Measurements from ENCODE around the gene PRPF8. TPM values are rescaled to one million over a fixed set of nuclear protein-coding genes. Genes with fewer than 3 reads are reported as not detected.
"Not testable (repeated sequence)": the region's sequence is repeated elsewhere in the genome, so short reads cannot be mapped to it uniquely, and the experiment has no call there.

PRPF8 gene
- polyA plus RNA-seq, 3 donors from 2014 or later = 57.0 to 198 (median 84.1) TPM

GRCh38 chr17:1724869-1725641 is 40.4 kb upstream of the PRPF8 start:
- H3K4me1 Mint-ChIP-seq = peaks cover 47 to 50% of the 10 kb centered on the region in 2 donors
- peaks cover 9 to 21% (median 10%) of the 10 kb centered on the region in 3 donors for H3K27me3 Mint-ChIP-seq (ENCODE audit: low read depth in 3 of 3)
- no peaks in the 10 kb centered on the region for H3K9me3 Mint-ChIP-seq
- peak overlapping the region; percentile 67 to 83 (median 78) for H3K4me3 Mint-ChIP-seq
- no peak for DNase-seq
- peaks cover 4 to 10% (median 7%) of the 10 kb centered on the region in 3 donors for H3K36me3 Mint-ChIP-seq
- H3K27ac Mint-ChIP-seq = peak overlapping the region in 4 of 6 donors; percentile 49 to 91 (median 65)

- Mint-ChIP-seq H3K36me3 (peaks cover 2 to 5% (median 2%) of the 10 kb centered on the region in 3 donors), H3K9me3 (no peaks in the 10 kb centered on the region), H3K4me1 (peaks cover 43 to 45% of the 10 kb centered on the region in 2 donors), H3K4me3 (peak within 1 kb of the TSS; percentile 84 to 91 (median 89)), H3K27me3 (ENCODE audit: low read depth in 3 of 3) (peaks cover 7 to 21% (median 10%) of the 10 kb centered on the region in 3 donors), H3K27ac (peak within 1 kb of the TSS; percentile 79 to 99 (median 98))
- peak; percentile 86 to 88 (median 87) for DNase-seq
Observed at GRCh38 chr17:1724351-1724868, 39.7 kb upstream of the PRPF8 start, which contains the start of gene WDR81. Gene WDR81, plus strand, starts transcription at chr17:1724704. Its CDS starts 256 bp downstream, at chr17:1724960.

- Mint-ChIP-seq H3K4me1 (peaks cover 48 to 50% of the 10 kb centered on the region in 2 donors), H3K27ac (peak overlapping the region; percentile 94 to 99 (median 98)), H3K27me3 (ENCODE audit: low read depth in 3 of 3) (peaks cover 11 to 27% (median 17%) of the 10 kb centered on the region in 3 donors)
- not testable (repeated sequence) for H3K9me3 Mint-ChIP-seq, H3K36me3 Mint-ChIP-seq, DNase-seq, H3K4me3 Mint-ChIP-seq
Observed at GRCh38 chr17:1722022-1722421, 37.4 kb upstream of the PRPF8 start.

- H3K9me3 Mint-ChIP-seq = no peaks in the 10 kb centered on the region
- peak overlapping the region; percentile 79 to 96 (median 90) for H3K27ac Mint-ChIP-seq
- H3K36me3 Mint-ChIP-seq = peaks cover 0 to 3% (median 0%) of the 10 kb centered on the region in 3 donors
- peaks cover 53 to 56% of the 10 kb centered on the region in 2 donors for H3K4me1 Mint-ChIP-seq
- DNase-seq = peak; percentile 62 to 64 (median 63)
- H3K27me3 Mint-ChIP-seq (ENCODE audit: low read depth in 3 of 3) = peaks cover 13 to 31% (median 22%) of the 10 kb centered on the region in 3 donors
- H3K4me3 Mint-ChIP-seq = peak overlapping the region; percentile 43 to 73 (median 60)
Observed at GRCh38 chr17:1720856-1721386, 36.3 kb upstream of the PRPF8 start.

- Mint-ChIP-seq H3K9me3 (no peaks in the 10 kb centered on the region), H3K4me1 (peaks cover 47 to 49% of the 10 kb centered on the region in 2 donors), H3K4me3 (peak overlapping the region; percentile 93 to 98 (median 96)), H3K27ac (peak overlapping the region; percentile 53 to 99 (median 97)), H3K36me3 (peaks cover 0 to 3% (median 0%) of the 10 kb centered on the region in 3 donors), H3K27me3 (ENCODE audit: low read depth in 3 of 3) (peaks cover 14 to 28% (median 15%) of the 10 kb centered on the region in 3 donors)
- DNase-seq = no peak
Observed at GRCh38 chr17:1718362-1719165, 33.9 kb upstream of the PRPF8 start.

GRCh38 chr17:1716912-1717695 is 32.4 kb upstream of the PRPF8 start:
- peak overlapping the region; percentile 93 to 98 (median 96) for H3K4me3 Mint-ChIP-seq
- peaks cover 1 to 14% (median 5%) of the 10 kb centered on the region in 3 donors for H3K36me3 Mint-ChIP-seq
- H3K9me3 Mint-ChIP-seq = no peaks in the 10 kb centered on the region
- H3K4me1 Mint-ChIP-seq = peaks cover 36 to 37% of the 10 kb centered on the region in 2 donors
- H3K27me3 Mint-ChIP-seq (ENCODE audit: low read depth in 3 of 3) = peaks cover 9 to 24% (median 11%) of the 10 kb centered on the region in 3 donors
- H3K27ac Mint-ChIP-seq = peak overlapping the region; percentile 96 to 99 (median 98)
- peak; percentile 88 to 89 (median 89) for DNase-seq

GRCh38 chr17:1716076-1716911 is 31.6 kb upstream of the PRPF8 start:
- H3K27me3 Mint-ChIP-seq (ENCODE audit: low read depth in 3 of 3) = peaks cover 9 to 29% (median 15%) of the 10 kb centered on the region in 3 donors
- peak; percentile 100 for DNase-seq
- H3K4me1 Mint-ChIP-seq = peaks cover 36 to 46% of the 10 kb centered on the region in 2 donors
- peak overlapping the region; percentile 96 to 99 (median 98) for H3K27ac Mint-ChIP-seq
- H3K4me3 Mint-ChIP-seq = peak overlapping the region; percentile 93 to 98 (median 96)
- no peaks in the 10 kb centered on the region for H3K9me3 Mint-ChIP-seq
- peaks cover 10 to 21% (median 13%) of the 10 kb centered on the region in 3 donors for H3K36me3 Mint-ChIP-seq

GRCh38 chr17:1715803-1716075 is 31.1 kb upstream of the PRPF8 start:
- Mint-ChIP-seq H3K4me1 (peaks cover 36 to 47% of the 10 kb centered on the region in 2 donors), H3K27me3 (ENCODE audit: low read depth in 3 of 3) (peaks cover 7 to 32% (median 17%) of the 10 kb centered on the region in 3 donors), H3K27ac (peak overlapping the region in 5 of 6 donors; percentile 48 to 99 (median 87)), H3K36me3 (peaks cover 12 to 21% (median 16%) of the 10 kb centered on the region in 3 donors), H3K4me3 (peak overlapping the region; percentile 93 to 98 (median 96)), H3K9me3 (no peaks in the 10 kb centered on the region)
- no peak for DNase-seq

- Mint-ChIP-seq H3K36me3 (peaks cover 12 to 21% (median 16%) of the 10 kb centered on the region in 3 donors), H3K27me3 (ENCODE audit: low read depth in 3 of 3) (peaks cover 9 to 33% (median 21%) of the 10 kb centered on the region in 3 donors), H3K4me1 (peaks cover 36 to 48% of the 10 kb centered on the region in 2 donors), H3K27ac (peak overlapping the region in 3 of 6 donors; percentile 27 to 59 (median 58)), H3K9me3 (no peaks in the 10 kb centered on the region), H3K4me3 (peak overlapping the region; percentile 51 to 96 (median 79))
- DNase-seq = peak; percentile 47 to 50 (median 50)
Observed at GRCh38 chr17:1714980-1715802, 30.5 kb upstream of the PRPF8 start.

GRCh38 chr17:1714427-1714979 is 29.8 kb upstream of the PRPF8 start:
- peaks cover 34 to 48% of the 10 kb centered on the region in 2 donors for H3K4me1 Mint-ChIP-seq

GRCh38 chr17:1713878-1714426 is 29.3 kb upstream of the PRPF8 start:
- Mint-ChIP-seq H3K9me3 (no peaks in the 10 kb centered on the region), H3K4me1 (peaks cover 35 to 48% of the 10 kb centered on the region in 2 donors), H3K36me3 (peaks cover 12 to 21% (median 16%) of the 10 kb centered on the region in 3 donors), H3K27ac (peak overlapping the region in 2 of 6 donors; percentile 21 to 69), H3K27me3 (ENCODE audit: low read depth in 3 of 3) (peaks cover 10 to 33% (median 22%) of the 10 kb centered on the region in 3 donors), H3K4me3 (peak overlapping the region; percentile 57 to 69 (median 66))
- DNase-seq = no peak

More at GRCh38 chr17:1714427-1714979, 29.8 kb upstream of the PRPF8 start:
- H3K27ac Mint-ChIP-seq = peak overlapping the region in 2 of 6 donors; percentile 59 to 69
- H3K9me3 Mint-ChIP-seq = no peaks in the 10 kb centered on the region
- peaks cover 9 to 33% (median 21%) of the 10 kb centered on the region in 3 donors for H3K27me3 Mint-ChIP-seq (ENCODE audit: low read depth in 3 of 3)
- H3K36me3 Mint-ChIP-seq = peaks cover 12 to 21% (median 16%) of the 10 kb centered on the region in 3 donors
- H3K4me3 Mint-ChIP-seq = peak overlapping the region; percentile 58 to 96 (median 74)
- DNase-seq = peak in 1 of 3 donors; percentile 19

All from immature natural killer cell (primary cell).